H1 (cell line): ENCODE results near the gene DGUOK. TPM values are rescaled to one million over a fixed set of nuclear protein-coding genes. Genes with fewer than 3 reads are reported as not detected.

ENCODE experiments used
- CTCF ChIA-PET: fragments of 300-600 bp; sonication (Branson Sonifier 250); formaldehyde crosslinking; loops from one replicate; lab custom pipeline; 2021; ENCODE audit not compliant: partially characterized antibody; lab: Charles Lee
- POLR2A ChIA-PET: fragments of 300-600 bp; sonication (Branson Sonifier 250); formaldehyde crosslinking; loops from one replicate; lab custom pipeline; 2021; ENCODE audit warnings: inconsistent platforms; ENCODE audit not compliant: partially characterized antibody; lab: Charles Lee
- DNase-seq, 2 experiments: peaks; one replicate each; pipeline versions ENCODE4 v3.0.0 to v3.0.0-alpha.2; 2010 to 2022; ENCODE audit warnings: low spot score in 2 of 2, low read depth in 1 of 2, mixed read lengths in 1 of 2
- FAIRE-seq: peaks from 2 replicates; lab custom pipeline; 2011; peaks lifted over from hg19 to GRCh38; lab: Jason Lieb, UNC
- H2AFZ ChIP-seq: 2 replicates; pipeline ENCODE4 v1.8.1; 2012; ENCODE audit warnings: low read length, inconsistent platforms
- H2AK5ac ChIP-seq: 2 replicates; pipeline ENCODE4 v1.6.1; 2013; ENCODE audit warnings: low read depth, low read length
- H2BK120ac ChIP-seq: replicated peaks from 2 replicates; pipeline ENCODE3; 2013; ENCODE audit warnings: low read depth, low read length, inconsistent platforms
- H2BK12ac ChIP-seq: 2 replicates; pipeline ENCODE4 v1.6.1; 2013; ENCODE audit warnings: low read depth, low read length
- H2BK15ac ChIP-seq: 2 replicates; pipeline ENCODE4 v1.6.1; 2013; ENCODE audit warnings: low read length
- H2BK20ac ChIP-seq: 2 replicates; pipeline ENCODE4 v1.6.1; 2013; ENCODE audit warnings: low read length
- H2BK5ac ChIP-seq: 2 replicates; pipeline ENCODE4 v1.6.1; 2013; ENCODE audit warnings: low read depth, low read length
- H3K14ac ChIP-seq: 2 replicates; pipeline ENCODE4 v1.6.1; 2013; ENCODE audit warnings: inconsistent platforms; ENCODE audit not compliant: insufficient read length
- H3K18ac ChIP-seq: 2 replicates; pipeline ENCODE4 v1.6.1; 2013; ENCODE audit warnings: low read length; ENCODE audit errors: extremely low read depth
- H3K23ac ChIP-seq: 2 replicates; pipeline ENCODE4 v1.6.1; 2013; ENCODE audit warnings: inconsistent platforms; ENCODE audit not compliant: insufficient read length
- H3K23me2 ChIP-seq: 2 replicates; pipeline ENCODE4 v1.6.1; 2013; ENCODE audit warnings: low read depth, low read length
- H3K27ac ChIP-seq: 2 replicates; pipeline ENCODE4 v1.6.1; 2011; ENCODE audit warnings: low read depth, low read length, inconsistent platforms
- H3K27me3 ChIP-seq, 4 experiments: replicated peaks in 1 of 4; 1 replicate in 1 of 4; 2 replicates in 3 of 4; pipeline versions ENCODE4 v1.6.1 to v1.8.1; 2011 to 2013; ENCODE audit warnings: low read length in 3 of 4, mild to moderate bottlenecking in 3 of 4, inconsistent platforms in 2 of 4, mixed read lengths in 2 of 4, moderate library complexity in 1 of 4; ENCODE audit not compliant: control insufficient read depth in 3 of 4, insufficient read depth in 3 of 4; ENCODE audit errors: extremely low read depth in 1 of 4
- H3K36me3 ChIP-seq, 4 experiments: 2 replicates each; pipeline versions ENCODE4 v1.6.1 to v1.8.1; 2011 to 2013; ENCODE audit warnings: mild to moderate bottlenecking in 4 of 4, low read length in 3 of 4, moderate library complexity in 2 of 4, control low read depth in 1 of 4, inconsistent platforms in 1 of 4; ENCODE audit not compliant: insufficient read depth in 4 of 4, control insufficient read depth in 2 of 4
- H3K4ac ChIP-seq: replicated peaks from 2 replicates; pipeline ENCODE3; 2013; ENCODE audit warnings: low read length, low read depth, mixed read lengths, inconsistent platforms; ENCODE audit not compliant: insufficient read length
- H3K4me1 ChIP-seq, 4 experiments: replicated peaks in 1 of 4; 1 replicate in 1 of 4; 2 replicates in 3 of 4; pipeline versions ENCODE4 v1.6.1 to v1.8.1; 2011 to 2013; ENCODE audit warnings: low read length in 3 of 4, inconsistent platforms in 2 of 4, mixed read lengths in 1 of 4; ENCODE audit not compliant: insufficient read depth in 4 of 4, control insufficient read depth in 3 of 4
- H3K4me2 ChIP-seq, 2 experiments: 2 replicates each; pipeline versions ENCODE4 v1.6.1 to v1.8.1; 2011 to 2013; ENCODE audit warnings: low read depth in 2 of 2, low read length in 2 of 2, control low read depth in 1 of 2, inconsistent platforms in 1 of 2, mild to moderate bottlenecking in 1 of 2; ENCODE audit not compliant: insufficient read depth in 1 of 2
- H3K4me3 ChIP-seq, 4 experiments: fragments of 200-600, 300-600 bp in 1 of 4; sonication (generic), shearing (Covaris generic), sonication (Bioruptor Twin) in 1 of 4; 2 replicates each; pipeline versions ENCODE4 v1.5.1 to v1.8.1; 2011 to 2016; ENCODE audit warnings: low read length in 4 of 4, low read depth in 3 of 4, control low read depth in 2 of 4, inconsistent platforms in 2 of 4, mild to moderate bottlenecking in 2 of 4, mixed read lengths in 1 of 4, moderate library complexity in 1 of 4; ENCODE audit not compliant: insufficient read depth in 2 of 4; ENCODE audit errors: extremely low read depth in 1 of 4
- H3K56ac ChIP-seq: replicated peaks from 2 replicates; pipeline ENCODE3; 2013; ENCODE audit warnings: low read depth, mild to moderate bottlenecking, mixed read lengths, low read length, inconsistent platforms; ENCODE audit not compliant: insufficient read length
- H3K79me1 ChIP-seq: 2 replicates; pipeline ENCODE4 v1.6.1; 2013; ENCODE audit warnings: low read depth, low read length, control low read depth
- H3K79me2 ChIP-seq, 2 experiments: 2 replicates each; pipeline versions ENCODE4 v1.6.1 to v1.8.1; 2012 to 2013; ENCODE audit warnings: low read length in 2 of 2, mild to moderate bottlenecking in 2 of 2, inconsistent platforms in 1 of 2; ENCODE audit not compliant: insufficient read depth in 2 of 2, control insufficient read depth in 1 of 2
- H3K9ac ChIP-seq, 4 experiments: replicated peaks in 1 of 4; 1 replicate in 1 of 4; 2 replicates in 3 of 4; pipeline versions ENCODE4 v1.6.1 to v1.8.1; 2011 to 2013; ENCODE audit warnings: low read depth in 3 of 4, low read length in 3 of 4, control low read depth in 2 of 4, mild to moderate bottlenecking in 2 of 4, moderate library complexity in 2 of 4, inconsistent platforms in 1 of 4; ENCODE audit errors: extremely low read depth in 1 of 4
- H3K9me3 ChIP-seq, 2 experiments: 2 replicates each; pipeline versions ENCODE4 v1.6.1 to v1.8.1; 2012 to 2013; ENCODE audit warnings: mild to moderate bottlenecking in 2 of 2, moderate library complexity in 2 of 2, control low read depth in 1 of 2, inconsistent platforms in 1 of 2, low read depth in 1 of 2, low read length in 1 of 2, mixed read lengths in 1 of 2; ENCODE audit not compliant: insufficient read depth in 2 of 2
- H4K20me1 ChIP-seq, 2 experiments: replicated peaks in 1 of 2; 2 replicates each; pipeline versions ENCODE3 to v1.8.1; 2011 to 2013; ENCODE audit warnings: inconsistent platforms in 2 of 2, low read length in 2 of 2, mild to moderate bottlenecking in 1 of 2; ENCODE audit not compliant: insufficient read depth in 2 of 2, control insufficient read depth in 1 of 2
- H4K5ac ChIP-seq: 2 replicates; pipeline ENCODE4 v1.6.1; 2013; ENCODE audit warnings: low read length, low read depth, mixed read lengths, inconsistent platforms; ENCODE audit not compliant: insufficient read length
- H4K8ac ChIP-seq: 2 replicates; pipeline ENCODE4 v1.8.0; 2013; ENCODE audit warnings: mild to moderate bottlenecking, moderate library complexity, low read length, inconsistent platforms; ENCODE audit not compliant: insufficient read depth; ENCODE audit errors: extremely low read depth
- H4K91ac ChIP-seq: replicated peaks from 2 replicates; pipeline ENCODE3; 2013; ENCODE audit warnings: low read length, mixed read lengths, inconsistent platforms; ENCODE audit not compliant: insufficient read length
- CHD2 ChIP-seq: IDR thresholded peaks from 2 replicates; pipeline ENCODE4 v1.6.1; 2012; ENCODE audit warnings: low read length, improper control_type of control experiment
- RAD21 ChIP-seq, 2 experiments: IDR thresholded peaks in 1 of 2; conservative IDR thresholded peaks in 1 of 2; 2 replicates each; pipeline ENCODE4 v1.6.1; 2011; ENCODE audit warnings: low read depth in 2 of 2, low read length in 2 of 2, improper control_type of control experiment in 1 of 2, inconsistent platforms in 1 of 2, mild to moderate bottlenecking in 1 of 2, moderate library complexity in 1 of 2
- RBBP5 ChIP-seq: IDR thresholded peaks from 2 replicates; pipeline ENCODE4 v1.7.1; 2012; ENCODE audit warnings: low read depth, mild to moderate bottlenecking, inconsistent platforms, low read length, moderate library complexity, borderline replicate concordance
- SIN3A ChIP-seq, 2 experiments: IDR thresholded peaks in 1 of 2; conservative IDR thresholded peaks in 1 of 2; 2 replicates each; pipeline ENCODE4 v1.6.1; 2011 to 2012; ENCODE audit warnings: low read length in 2 of 2, improper control_type of control experiment in 1 of 2, low read depth in 1 of 2, mild to moderate bottlenecking in 1 of 2
- WGBS, 2 experiments: shearing (Covaris generic) in 1 of 2; methylation state at CpG; one replicate each; pipeline versions ENCODE4 v1.1.6 to v1.1.7; 2013 to 2015; ENCODE audit warnings: low lambda C conversion rate in 2 of 2, mixed read lengths in 2 of 2, inconsistent platforms in 1 of 2, low coverage in 1 of 2, missing lambda C conversion rate in 1 of 2; ENCODE audit not compliant: insufficient replicate concordance in 2 of 2, insufficient coverage in 1 of 2, insufficient read length in 1 of 2; ENCODE audit errors: extremely low coverage in 1 of 2, missing lambda C conversion rate in 1 of 2; 5-methylcytosine and 5-hydroxymethylcytosine counted together
- polyA plus RNA-seq, 7 experiments: library from polyadenylated mRNA; depleted of rRNA in 3 of 7; stranded (reverse) in 5 of 7; unstranded in 2 of 7; fragments of >200 nt in 5 of 7; fragments of 200-250 nt in 2 of 7; gene quantifications; 1 replicate in 5 of 7; 2 replicates in 1 of 7; 4 replicates in 1 of 7; pipeline versions ENCODE4 v1.2.1 to v1.2.3, GENCODE V29; 2011 to 2013; ENCODE audit warnings: missing spikeins in 2 of 7, mixed read lengths in 2 of 7
- total RNA-seq: library from RNA; stranded (reverse); fragmentation: NEBNext Ultra II Directional; extraction: Animal tissue kit (Norgen Biotek cat#: 25700); gene quantifications from 2 replicates; pipeline ENCODE4 v1.2.1, GENCODE V29; 2021

Gene DGUOK
- total and polyA plus RNA-seq, 2 of the 8 experiments (the other 6 are each of a cell fraction or from before 2014, with no cell fraction given): 110 to 168 TPM

GRCh38 chr2:73977466-73977865 lies 50.8 kb downstream of the DGUOK start:
- no peak overlapping the region for H3K9ac ChIP-seq
- no peak overlapping the region for H3K4me2 ChIP-seq
- peaks cover 0 to 3% of the 10 kb centered on the region in 2 experiments for H4K20me1 ChIP-seq
- no peak overlapping the region for H4K8ac ChIP-seq
- H3K27me3 ChIP-seq: peaks cover 8 to 28% (median 24%) of the 10 kb centered on the region in 4 experiments
- no peak overlapping the region for H3K56ac ChIP-seq
- no peaks in the 10 kb centered on the region for H3K79me1 ChIP-seq
- H2BK15ac ChIP-seq: no peak overlapping the region
- H3K9me3 ChIP-seq: no peaks in the 10 kb centered on the region
- no peak overlapping the region for H2BK120ac ChIP-seq
- H3K4me1 ChIP-seq: peaks cover 5 to 11% (median 6%) of the 10 kb centered on the region in 4 experiments; a peak in 6 of 7 replicates
- no peaks in the 10 kb centered on the region for H3K79me2 ChIP-seq
- no peak overlapping the region for H2BK20ac ChIP-seq
- FAIRE-seq: no peak
- H2BK12ac ChIP-seq: no peak overlapping the region
- peaks cover 3% of the 10 kb centered on the region for H3K23me2 ChIP-seq
- no peak overlapping the region for H3K4ac ChIP-seq
- H3K18ac ChIP-seq: no peak overlapping the region
- no peak overlapping the region for H2AFZ ChIP-seq
- no peak overlapping the region for H4K5ac ChIP-seq
- no peak overlapping the region for H3K4me3 ChIP-seq
- H3K14ac ChIP-seq: no peak overlapping the region
- POLR2A ChIA-PET: interaction anchor here (0.9 kb wide), 1 partner anchor 12 kb away, joined by 3 read pairs; no protein-coding TSS in a partner anchor
- H4K91ac ChIP-seq: no peak overlapping the region
- H2AK5ac ChIP-seq: no peak overlapping the region
- DNase-seq: no peak
- TF ChIP-seq CHD2 (no peak), RAD21 (IDR thresholded peaks at IDR 0.05 in 1 of 2, conservative IDR thresholded peaks at IDR 0.05 in 1 of 2; ENCODE audit: low read depth in 2 of 2, low read length in 2 of 2) (no peak), RBBP5 (no peak), SIN3A (conservative IDR thresholded peaks at IDR 0.05 in 1 of 2, IDR thresholded peaks at IDR 0.05 in 1 of 2; ENCODE audit: low read depth in 1 of 2, low read length in 2 of 2) (no peak)
- no peak overlapping the region for H3K27ac ChIP-seq
- H2BK5ac ChIP-seq: no peak overlapping the region
- 100% methylated on average over 2 of the region's 2 CpGs; no CpG with 5 or more reads in 1 of the 2 experiments for WGBS, 2 experiments
- H3K36me3 ChIP-seq: no peaks in the 10 kb centered on the region
- CTCF ChIA-PET: interaction anchor here (1.0 kb wide), 1 partner anchor 22 kb away, joined by 3 read pairs; no protein-coding TSS in a partner anchor
- H3K23ac ChIP-seq: no peak overlapping the region
